Pancreas (tissue), 10 donors: Measurements from ENCODE around the gene SLC16A2. TPM values are rescaled to one million over a fixed set of nuclear protein-coding genes. Genes with fewer than 3 reads are reported as not detected.
"Not testable (repeated sequence)": the region's sequence is repeated elsewhere in the genome, so short reads cannot be mapped to it uniquely, and the experiment has no call there.

Experiments
- ATAC-seq, 4 donors: fragments of 200-7000 bp; cut with Tn5 transposase; one replicate each; pipeline versions ENCODE4 v1.8.0 to v1.9.1; 2020; ENCODE audit warnings: mild to moderate bottlenecking in 4 of 4, moderate library complexity in 4 of 4
- DNase-seq, 6 donors: peaks; one replicate each; pipeline ENCODE4 v3.0.0-alpha.2; 2020
- FAIRE-seq: peaks from 2 replicates; lab custom pipeline; 2012; peaks lifted over from hg19 to GRCh38; lab: Jason Lieb, UNC
- H3K27ac ChIP-seq, 4 donors: fragments of 200-600 bp; sonication (generic); 1 replicate in 3 of 4; 2 replicates in 1 of 4; pipeline versions ENCODE4 v1.5.0 to v1.8.0; 2020
- H3K27me3 ChIP-seq, 4 donors: fragments of 200-600 bp; one replicate each; pipeline ENCODE4 v1.8.0; 2021
- H3K36me3 ChIP-seq, 3 donors: fragments of 200-600 bp; sonication (generic) in 1 of 3; one replicate each; pipeline versions ENCODE4 v1.5.0 to v1.8.0; 2020 to 2021
- H3K4me1 ChIP-seq, 3 donors: fragments of 200-600 bp; one replicate each; pipeline ENCODE4 v1.8.0; 2021
- H3K4me3 ChIP-seq, 4 donors: fragments of 200-600 bp; sonication (generic) in 2 of 4; one replicate each; pipeline versions ENCODE4 v1.5.0 to v1.8.0; 2020 to 2021
- H3K9me3 ChIP-seq, 4 donors: fragments of 200-600 bp; one replicate each; pipeline ENCODE4 v1.8.0; 2021
- CTCF ChIP-seq, 4 donors: fragments of 200-600 bp; sonication (generic) in 3 of 4; IDR thresholded peaks; one replicate each; pipeline versions ENCODE4 v1.5.0 to v1.8.0; 2021; ENCODE audit warnings: antibody characterized with exemption in 4 of 4
- WGBS, 2 donors: extraction: QIAGEN DNeasy Blood & Tissue Kit; methylation state at CpG; one replicate each; pipeline ENCODE4 v1.1.7; 2013; 5-methylcytosine and 5-hydroxymethylcytosine counted together
- intact Hi-C, 3 donors: fragments of 100-400 bp; cut with DNase I; formaldehyde crosslinking; loops; one replicate each; pipeline versions ENCODE4 v1.11.1 to v1.14.2; 2022
- polyA plus RNA-seq, 2 donors: library from polyadenylated mRNA; stranded (reverse); fragments of 200-250 nt; gene quantifications; one replicate each; pipeline ENCODE4 v1.2.3, GENCODE V29; 2013
- total RNA-seq, 6 donors: library from RNA; stranded (reverse); fragmentation: NEBNext Ultra II Directional in 4 of 6; extraction: Animal tissue kit (Norgen Biotek cat#: 25700) in 4 of 6; gene quantifications; one replicate each; pipeline versions ENCODE4 v1.2.1 to v1.2.4, GENCODE V29; 2021 to 2023
- donor health status: healthy with polysubstance abuse.
- donor health status: DM: no; HTN: no; CAD: no; lungs with moderate emphysema.
- donor health status: DM: no; HTN: no; CAD: no.
- donor health status: control.
- donor health status: control.
- donor health status: Bipolar disorder and iron deficiency.
- donor health status: DM: yes; HTN: yes; CAD: no.
- donor health status: DM: no; HTN: no; CAD: no.
- donor health status: DM: no; HTN: no; CAD: no.
- donor health status: DM: yes; HTN: yes; CAD: no.

The SLC16A2 gene
- total and polyA plus RNA-seq, 8 donors, result 2.2 to 8.4 (median 3.8) TPM

GRCh38 chrX:74465424-74465823, 44.1 kb downstream of the SLC16A2 start:
- DNase-seq (no peak), FAIRE-seq (no peak), ATAC-seq (no peak)
- intact Hi-C loops, result no loop called here
- 84 to 90% methylated on average over 1 of the region's 1 CpG for WGBS, 2 donors
- Histone ChIP-seq H3K27me3 (no peaks in the 10 kb centered on the region), H3K27ac (no peak overlapping the region), H3K4me1 (no peaks in the 10 kb centered on the region), H3K36me3 (no peaks in the 10 kb centered on the region), H3K9me3 (no peaks in the 10 kb centered on the region), H3K4me3 (no peak overlapping the region)
- TF ChIP-seq CTCF (IDR thresholded peaks at IDR 0.05), result no peak

- intact Hi-C loops, result no loop called here
- no peaks in the 10 kb centered on the region for H3K4me1 ChIP-seq
- TF ChIP-seq CTCF (IDR thresholded peaks at IDR 0.05), result no peak
- FAIRE-seq (no peak), ATAC-seq (no peak), DNase-seq (no peak)
- no peaks in the 10 kb centered on the region for H3K9me3 ChIP-seq
- H3K27ac ChIP-seq, result no peak overlapping the region
- H3K36me3 ChIP-seq, result no peaks in the 10 kb centered on the region
- H3K4me3 ChIP-seq, result no peak overlapping the region
- H3K27me3 ChIP-seq, result no peaks in the 10 kb centered on the region
Observed at GRCh38 chrX:74467656-74468055, 46.4 kb downstream of the SLC16A2 start.

GRCh38 chrX:74473116-74473515, 51.8 kb downstream of the SLC16A2 start:
- H3K27me3 ChIP-seq, H3K27ac ChIP-seq, DNase-seq, FAIRE-seq, H3K9me3 ChIP-seq, intact Hi-C loops, H3K36me3 ChIP-seq, H3K4me1 ChIP-seq, H3K4me3 ChIP-seq, ATAC-seq: not testable (repeated sequence)
- WGBS, 2 donors, result 64 to 88% methylated on average over 2 of the region's 2 CpGs

- no peak for ATAC-seq
- H3K36me3 ChIP-seq, result no peaks in the 10 kb centered on the region
- H3K4me1 ChIP-seq, result no peaks in the 10 kb centered on the region
- intact Hi-C loops, result no loop called here
- no peaks in the 10 kb centered on the region for H3K27me3 ChIP-seq
- no peak for FAIRE-seq
- DNase-seq, result no peak
- H3K27ac ChIP-seq, result no peak overlapping the region
- H3K4me3 ChIP-seq, result no peak overlapping the region
- no peaks in the 10 kb centered on the region for H3K9me3 ChIP-seq
- 82 to 95% methylated on average over 1 of the region's 1 CpG for WGBS, 2 donors
- no peak for TF ChIP-seq CTCF (IDR thresholded peaks at IDR 0.05)
Observed at GRCh38 chrX:74490247-74490646, 69.0 kb downstream of the SLC16A2 start.

- DNase-seq (no peak), FAIRE-seq (no peak), ATAC-seq (peak in 1 of 4 donors; percentile 54)
Observed at GRCh38 chrX:74492720-74493201, 71.5 kb downstream of the SLC16A2 start.

More at GRCh38 chrX:74492720-74493201, 71.5 kb downstream of the SLC16A2 start:
- TF ChIP-seq CTCF (IDR thresholded peaks at IDR 0.05), result no peak
- intact Hi-C loops, result no loop called here
- 57 to 73% methylated on average over 3 of the region's 3 CpGs for WGBS, 2 donors
- H3K9me3 ChIP-seq, result no peaks in the 10 kb centered on the region
- H3K27me3 ChIP-seq, result no peaks in the 10 kb centered on the region
- H3K27ac ChIP-seq, result no peak overlapping the region
- H3K36me3 ChIP-seq, result no peaks in the 10 kb centered on the region
- no peaks in the 10 kb centered on the region for H3K4me1 ChIP-seq
- H3K4me3 ChIP-seq, result no peak overlapping the region
